ENCODE data around the gene UGT2B10. TPM values are rescaled to one million over a fixed set of nuclear protein-coding genes. Genes with fewer than 3 reads are reported as not detected.

Gene UGT2B10
- total RNA-seq, 1 experiment from 2014 or later: not detected

GRCh38 chr4:68773699-68774098 is 42.1 kb upstream of the UGT2B10 start:
- no CpG with 5 or more reads among the region's 5 CpGs for WGBS (ENCODE audit: extremely low coverage, insufficient read length, low lambda C conversion rate)
- Histone ChIP-seq H2BK120ac (ENCODE audit: low read depth, low read length, poor library complexity, severe bottlenecking) (no peak overlapping the region), H3K27ac (ENCODE audit: insufficient read length, low read depth, low read length) (no peak overlapping the region), H4K20me1 (ENCODE audit: control insufficient read depth, insufficient read depth, insufficient read length) (no peaks in the 10 kb centered on the region), H2BK5ac (ENCODE audit: insufficient read length, low read length) (no peak overlapping the region), H2BK12ac (ENCODE audit: insufficient read length, low read depth, low read length) (no peak overlapping the region), H4K5ac (ENCODE audit: insufficient read length, low read depth, low read length) (no peak overlapping the region), H3K4me2 (ENCODE audit: insufficient read depth, insufficient read length, low read length) (no peak overlapping the region), H3K9ac (ENCODE audit: extremely low read depth, insufficient read length, low read length) (no peak overlapping the region), H3K23me2 (ENCODE audit: insufficient read length, low read depth, low read length, poor library complexity, severe bottlenecking) (no peaks in the 10 kb centered on the region), H3K4ac (ENCODE audit: low read depth, low read length) (no peak overlapping the region), H2AK5ac (ENCODE audit: insufficient read length, low read length) (no peak overlapping the region), H2AFZ (ENCODE audit: low read length) (no peak overlapping the region), H3K9me3 (ENCODE audit: control insufficient read depth, low read depth, low read length) (no peaks in the 10 kb centered on the region), H3K14ac (ENCODE audit: insufficient read depth, low read length) (no peak overlapping the region), H3K79me1 (ENCODE audit: insufficient read depth, low read depth, low read length, poor library complexity, severe bottlenecking) (no peaks in the 10 kb centered on the region), H3K79me2 (ENCODE audit: insufficient read depth, low read length) (no peaks in the 10 kb centered on the region), H3K23ac (ENCODE audit: insufficient read length, low read depth, low read length) (no peak overlapping the region), H3K56ac (ENCODE audit: insufficient read length, low read depth, low read length) (no peak overlapping the region), H2BK20ac (ENCODE audit: low read depth, low read length, poor library complexity, severe bottlenecking) (no peak overlapping the region), H3K4me1 (ENCODE audit: insufficient read depth, low read length) (no peaks in the 10 kb centered on the region), H3K27me3 (ENCODE audit: insufficient read depth, low read length) (no peaks in the 10 kb centered on the region), H4K8ac (replicated peaks; ENCODE audit: insufficient read length, low read depth, low read length) (no peak overlapping the region), H3T11ph (ENCODE audit: low read length) (no peak overlapping the region), H3K18ac (ENCODE audit: insufficient read length, low read depth, low read length) (no peak overlapping the region), H4K91ac (ENCODE audit: insufficient read length, low read depth, low read length) (no peak overlapping the region), H2BK15ac (ENCODE audit: low read depth, low read length) (no peak overlapping the region)
- no peak for DNase-seq
- Mint-ChIP-seq H3K4me1 (peaks cover 0 to 2% of the 10 kb centered on the region in 2 experiments; a peak in 1 of 4 replicates), H3K27ac (no peak overlapping the region), H3K27me3 (ENCODE audit: low read depth) (no peaks in the 10 kb centered on the region), H3K9me3 (peaks cover 16 to 24% of the 10 kb centered on the region in 2 experiments; a peak in 4 of 5 replicates), H3K4me3 (no peak overlapping the region), H3K36me3 (ENCODE audit: insufficient read depth in 1 of 3, low read depth in 3 of 3) (peaks cover 0 to 18% (median 12%) of the 10 kb centered on the region in 3 experiments; a peak in 6 of 7 replicates)
- no peak for TF ChIP-seq CTCF (conservative IDR thresholded peaks at IDR 0.05)

Data from H9 (cell line).